Right lung (tissue), 5 donors: ENCODE measurements around the gene NAV3. TPM values are rescaled to one million over a fixed set of nuclear protein-coding genes. Genes with fewer than 3 reads are reported as not detected.

Source experiments
- DNase-seq, 2 donors: peaks; one replicate each; pipeline ENCODE4 v3.0.0-alpha.2; 2013
- polyA plus RNA-seq, 5 donors: library from polyadenylated mRNA; unstranded; fragments of 120-200 nt; gene quantifications; one replicate each; pipeline versions ENCODE4 v1.2.1 to v1.2.3, GENCODE V29; 2013; ENCODE audit warnings: inconsistent platforms in 1 of 5, low replicate concordance in 1 of 5; ENCODE audit not compliant: insufficient read length in 5 of 5, insufficient read depth in 1 of 5

NAV3 gene
- polyA plus RNA-seq, 5 donors, result 3.6 to 7.1 (median 6.5) TPM

DNA sequence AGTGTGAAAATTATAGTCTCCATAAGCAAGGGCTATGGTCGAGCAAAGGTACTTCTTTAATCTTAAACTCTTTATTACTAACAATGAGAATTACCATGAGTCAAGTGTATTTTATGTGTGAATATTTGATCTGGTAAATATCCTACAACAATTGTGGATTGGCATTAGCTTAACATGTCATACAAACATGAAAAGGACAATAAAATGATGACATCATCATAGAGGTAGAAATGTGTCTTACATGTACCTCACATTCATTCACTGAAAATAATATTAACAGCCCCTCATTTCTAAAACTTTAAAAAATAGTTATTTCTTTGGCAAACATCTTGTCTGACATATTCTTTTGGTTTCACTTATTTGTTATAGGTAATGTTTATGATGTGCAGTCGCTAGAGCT lies 355.0 kb downstream of the NAV3 start:
- DNase-seq, result no peak

DNA sequence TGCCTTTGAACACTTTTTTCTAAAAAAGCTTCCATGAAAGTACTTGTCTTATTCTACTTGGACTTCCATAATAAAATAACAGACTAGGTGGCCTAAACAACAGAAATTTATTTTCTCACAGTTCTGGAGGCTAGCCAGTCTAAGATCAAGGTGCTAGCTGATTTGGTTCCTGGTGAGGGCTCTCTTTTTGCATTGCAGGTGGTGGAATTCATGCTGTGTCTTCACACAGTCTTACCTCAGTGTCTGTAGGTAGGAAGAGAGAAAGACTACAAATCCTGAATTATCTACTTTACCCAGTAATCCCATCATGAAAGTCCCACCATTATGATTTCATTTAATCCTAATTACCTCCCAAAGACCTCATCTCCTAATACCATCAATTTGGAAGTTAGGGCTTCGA lies 356.0 kb downstream of the NAV3 start:
- DNase-seq, result no peak

DNA sequence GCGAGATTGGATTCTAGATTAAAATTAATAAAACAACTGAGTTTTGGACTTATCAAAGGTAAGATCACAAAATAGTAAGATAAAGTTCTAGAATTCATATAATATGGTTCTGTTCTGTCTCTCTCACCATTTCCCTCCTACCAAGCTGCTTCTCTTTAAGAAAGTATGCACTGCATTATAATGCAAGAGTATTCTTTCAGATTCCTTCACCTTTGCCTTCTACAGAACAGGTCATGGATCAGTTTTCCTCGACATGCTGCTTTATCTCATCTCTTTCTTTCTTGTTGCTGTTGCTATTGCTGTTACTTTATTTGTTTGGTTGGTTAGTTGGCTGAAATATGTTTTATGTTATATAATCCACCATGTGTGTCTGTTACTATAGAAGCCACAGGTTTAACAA lies 357.0 kb downstream of the NAV3 start:
- DNase-seq, result no peak

DNA sequence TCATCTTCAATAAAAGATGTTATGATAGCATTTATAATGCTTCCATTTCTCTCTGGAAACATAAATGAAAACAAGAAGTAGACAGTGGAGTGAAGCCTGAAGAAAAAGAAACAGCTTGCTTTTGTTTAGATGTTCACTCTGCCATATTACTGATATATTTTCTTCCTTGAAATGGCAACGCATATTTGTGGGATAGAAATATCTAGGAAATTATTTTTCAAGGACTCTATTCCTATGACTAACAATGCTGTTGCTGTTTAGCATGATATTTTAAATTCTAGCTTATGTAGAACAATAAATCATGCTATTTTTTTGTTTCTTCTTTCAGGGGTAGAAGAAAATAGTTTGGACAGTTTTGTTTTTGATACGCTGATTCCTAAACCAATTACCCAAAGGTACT lies 359.0 kb downstream of the NAV3 start:
- no peak for DNase-seq

DNA sequence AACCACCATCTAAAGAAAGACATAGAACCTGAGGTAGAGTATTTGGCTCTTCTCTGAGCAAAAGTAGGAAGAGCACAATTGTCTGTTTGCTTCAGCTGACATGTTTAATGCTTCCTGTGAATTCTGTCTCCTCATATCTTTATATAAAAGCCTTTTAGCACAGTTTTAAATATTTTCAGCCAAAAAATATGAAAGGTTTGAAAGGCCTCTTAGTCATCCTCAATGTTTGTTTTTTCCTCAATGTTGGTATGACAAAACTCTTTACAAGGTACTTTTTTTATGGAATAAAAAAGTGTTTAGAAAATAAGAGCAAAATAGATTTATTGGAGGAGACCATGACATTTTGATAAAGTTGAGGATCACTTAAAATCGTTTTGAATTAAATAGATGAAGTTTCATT lies 360.9 kb downstream of the NAV3 start:
- DNase-seq, result no peak

DNA sequence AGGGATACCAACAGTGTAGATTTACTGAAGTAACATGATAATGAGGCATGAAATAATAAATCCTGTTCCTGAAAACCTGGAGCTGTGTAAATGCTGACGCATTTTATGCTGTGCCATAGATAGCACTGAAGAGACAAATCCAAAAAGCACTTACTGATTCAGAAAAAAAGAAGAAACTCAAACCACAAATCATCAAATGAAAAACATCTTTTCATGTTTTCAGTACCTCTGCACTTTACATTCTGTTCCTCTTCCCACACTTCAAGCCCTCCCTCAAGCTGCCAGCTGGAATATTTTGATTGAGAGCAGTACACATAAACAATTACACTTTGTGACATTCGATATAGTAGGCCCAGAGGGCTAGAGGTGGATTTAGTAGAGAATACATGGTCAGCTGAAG lies 362.3 kb downstream of the NAV3 start:
- no peak for DNase-seq

DNA sequence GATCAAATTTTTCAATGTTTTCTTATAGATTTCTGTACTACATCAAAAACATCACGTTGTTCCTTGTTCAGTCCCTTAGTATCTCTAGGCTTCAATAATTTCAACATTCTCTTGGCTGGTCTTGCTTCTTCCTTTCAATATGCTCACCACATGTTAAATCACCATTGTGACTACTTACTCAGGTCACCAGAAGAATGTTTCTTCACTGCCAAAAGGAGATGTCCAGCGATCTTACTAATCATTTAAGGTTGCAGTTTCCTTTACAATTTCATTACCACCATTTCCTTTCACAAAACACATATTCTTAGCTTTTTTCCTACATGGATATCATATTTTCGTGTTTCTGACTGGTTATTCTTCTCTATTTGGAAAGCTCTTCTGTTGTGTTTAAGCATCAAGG lies 363.8 kb downstream of the NAV3 start:
- DNase-seq, result no peak

DNA sequence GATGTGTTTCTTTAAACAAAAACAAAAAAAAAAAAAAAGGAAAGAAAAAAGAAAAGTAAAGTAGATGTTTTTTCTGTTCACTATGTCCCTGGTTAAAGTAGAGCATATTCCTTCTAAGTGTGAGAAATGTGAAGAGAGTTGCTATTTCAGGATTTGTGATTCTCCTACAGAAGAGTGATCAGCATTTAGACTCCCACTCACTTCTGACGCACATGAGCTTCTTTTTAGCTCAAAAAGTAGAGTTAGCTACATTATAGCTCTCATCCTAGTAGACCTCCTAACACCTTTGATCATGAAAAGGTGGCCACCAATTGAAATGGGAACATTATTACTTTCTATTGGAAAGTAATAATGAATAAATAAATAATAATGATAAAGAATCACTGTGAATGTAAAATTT lies 368.2 kb downstream of the NAV3 start:
- DNase-seq, result no peak

DNA sequence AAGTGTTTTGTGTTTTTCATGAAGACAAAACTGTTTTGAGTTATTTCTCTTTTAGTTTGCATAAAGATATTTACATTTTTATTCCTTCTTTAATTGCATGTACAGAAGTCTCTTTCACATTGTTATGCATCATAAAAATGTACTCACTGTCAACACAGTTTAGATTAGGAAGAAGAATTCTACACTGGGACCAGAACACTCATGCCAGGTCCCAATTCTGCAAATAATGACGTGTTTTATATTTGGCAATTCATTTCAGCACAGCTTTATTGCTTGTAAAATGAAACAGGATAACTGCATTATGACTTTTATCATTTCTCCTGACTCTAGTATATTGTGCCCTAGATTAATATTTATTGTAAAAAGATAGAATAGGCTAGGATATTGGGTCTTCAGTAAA lies 369.2 kb downstream of the NAV3 start:
- DNase-seq, result no peak

DNA sequence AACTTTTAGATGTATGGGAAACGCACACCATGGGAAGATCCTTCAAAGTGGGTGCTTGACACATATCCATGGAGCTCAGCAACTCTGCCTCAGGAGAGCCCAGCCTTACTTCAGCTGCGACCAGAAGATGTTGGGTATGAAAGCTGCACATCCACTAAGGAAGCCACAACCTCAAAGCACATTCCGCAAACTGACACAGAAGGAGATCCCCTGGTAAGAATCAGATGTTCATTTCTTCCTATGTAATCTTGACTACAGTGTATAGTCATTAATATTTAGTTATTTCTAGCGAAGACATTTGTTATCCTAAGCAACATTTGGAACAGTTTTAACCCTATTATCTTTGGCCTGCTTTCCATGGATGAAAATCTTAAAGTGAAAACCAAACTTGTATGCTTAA lies 374.2 kb downstream of the NAV3 start:
- no peak for DNase-seq

DNA sequence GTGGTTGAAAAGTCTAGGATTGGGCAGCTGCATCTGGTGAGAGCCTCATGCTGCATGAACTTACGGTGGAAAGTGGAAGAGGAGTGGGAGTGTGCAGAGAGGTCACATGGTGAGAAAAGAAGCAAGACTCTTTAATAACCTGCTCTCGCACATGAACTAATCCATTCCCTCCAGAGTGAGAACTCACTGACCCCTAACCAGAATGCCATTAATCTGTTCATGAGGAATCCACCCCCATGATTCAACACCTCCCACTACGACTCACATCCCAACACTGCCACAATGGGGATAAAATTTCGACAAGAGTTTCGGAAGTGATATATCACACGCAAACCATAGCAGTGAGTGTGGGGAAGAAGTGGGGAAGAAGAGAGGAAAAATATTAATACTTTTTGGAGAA lies 377.4 kb downstream of the NAV3 start:
- DNase-seq, result no peak

DNA sequence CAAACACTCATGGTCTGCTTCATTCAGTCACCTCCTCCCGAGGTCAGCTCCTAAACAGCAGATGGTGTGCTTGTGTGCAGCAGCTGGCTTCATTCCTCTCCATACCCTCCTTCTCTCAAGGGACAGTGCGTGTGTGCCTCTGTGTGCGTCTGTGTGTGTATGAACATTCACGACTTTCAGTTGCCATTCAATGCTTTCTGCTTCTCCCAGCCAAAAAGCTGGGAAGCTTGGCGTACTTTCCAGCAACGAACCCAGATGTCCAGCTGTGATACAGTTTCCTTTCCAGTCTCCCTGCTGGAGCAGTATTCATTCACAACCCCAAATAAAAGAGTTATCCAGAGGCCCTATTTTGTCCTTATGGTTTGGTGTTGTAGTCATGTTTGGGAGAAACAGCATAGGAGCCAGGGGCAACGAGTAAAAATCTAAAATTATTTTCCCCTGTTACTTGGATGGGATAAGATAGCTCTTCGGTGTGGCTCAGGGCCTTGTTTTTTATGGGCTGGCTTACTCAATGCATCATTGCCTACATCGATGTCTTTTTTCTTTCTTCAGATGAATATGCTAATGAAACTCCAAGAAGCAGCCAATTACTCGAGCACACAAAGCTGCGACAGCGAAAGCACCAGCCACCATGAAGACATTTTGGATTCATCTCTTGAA lies 379.3 kb downstream of the NAV3 start:
- DNase-seq, result no peak

DNA sequence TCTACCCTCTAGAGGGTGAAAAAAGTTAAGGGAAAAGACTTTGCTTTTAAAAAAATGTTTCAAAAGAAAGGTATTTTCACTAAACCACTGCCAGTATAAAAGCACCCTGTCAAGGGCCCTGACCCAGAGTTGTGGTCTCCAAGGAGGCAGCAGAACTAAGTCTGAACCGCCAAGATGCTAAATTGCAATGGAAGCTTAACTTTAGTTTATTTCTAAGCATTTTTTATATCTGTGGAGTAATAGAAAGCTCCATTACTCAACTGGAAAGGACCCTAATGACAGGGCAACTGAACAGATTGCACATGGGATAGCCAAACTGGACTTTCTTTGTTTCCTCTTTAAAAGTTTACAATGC lies 379.8 kb downstream of the NAV3 start:
- DNase-seq, result no peak

DNA sequence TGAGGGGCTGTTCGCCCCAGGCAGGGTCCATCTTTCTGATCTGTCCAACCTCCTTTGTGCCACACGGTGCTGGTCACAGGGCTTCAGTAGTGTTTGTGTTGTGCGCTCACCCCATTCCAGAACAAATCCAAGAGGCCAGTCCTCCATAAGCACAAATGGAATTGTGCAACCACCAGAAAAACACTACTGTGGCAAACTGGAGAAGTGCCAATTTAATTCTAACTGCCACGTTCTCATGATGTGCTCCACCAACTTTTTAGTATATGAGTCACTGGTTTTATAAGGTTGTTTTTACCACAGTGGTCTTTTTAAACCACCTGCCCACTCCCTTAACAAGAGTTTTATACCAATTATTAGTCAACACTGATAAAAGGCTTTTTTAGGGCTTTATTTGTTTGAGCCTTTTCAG lies 380.2 kb downstream of the NAV3 start:
- DNase-seq, result no peak

DNA sequence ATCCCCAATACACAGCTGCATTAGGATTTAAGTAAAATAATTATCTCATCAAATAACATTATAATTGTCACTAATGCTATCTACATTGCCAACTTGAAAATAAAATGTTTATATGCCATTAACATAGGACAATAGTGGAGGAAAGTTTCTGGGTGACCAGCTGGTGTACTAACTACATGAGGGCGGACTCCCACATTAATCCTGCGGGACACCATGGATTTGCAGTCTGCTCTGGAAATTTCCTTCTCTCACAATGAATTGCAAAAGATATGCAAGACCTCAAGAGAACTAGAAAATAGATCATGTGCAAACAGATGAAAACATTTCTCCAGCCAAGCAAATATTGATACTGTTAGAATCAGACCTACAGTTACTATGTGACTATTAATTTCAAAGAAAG lies 390.1 kb downstream of the NAV3 start:
- DNase-seq, result no peak

DNA sequence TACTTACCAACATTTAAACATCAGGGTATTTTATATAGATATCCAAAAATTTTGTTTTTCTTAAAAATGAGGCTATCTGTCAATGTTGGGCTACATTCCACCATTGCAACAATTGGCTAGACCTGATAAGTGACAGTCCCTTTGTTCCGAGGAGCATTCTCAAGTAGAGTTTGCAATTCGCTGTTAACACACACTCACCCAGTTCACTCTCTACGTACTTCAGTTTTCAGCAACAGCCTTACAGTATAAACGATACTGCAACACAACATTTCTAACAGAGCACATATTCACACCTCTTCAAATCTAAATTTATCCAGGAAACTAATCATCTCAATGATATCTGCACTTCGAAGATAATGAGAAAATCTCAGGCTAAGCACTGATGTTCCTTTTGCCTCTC lies 393.5 kb downstream of the NAV3 start:
- no peak for DNase-seq

DNA sequence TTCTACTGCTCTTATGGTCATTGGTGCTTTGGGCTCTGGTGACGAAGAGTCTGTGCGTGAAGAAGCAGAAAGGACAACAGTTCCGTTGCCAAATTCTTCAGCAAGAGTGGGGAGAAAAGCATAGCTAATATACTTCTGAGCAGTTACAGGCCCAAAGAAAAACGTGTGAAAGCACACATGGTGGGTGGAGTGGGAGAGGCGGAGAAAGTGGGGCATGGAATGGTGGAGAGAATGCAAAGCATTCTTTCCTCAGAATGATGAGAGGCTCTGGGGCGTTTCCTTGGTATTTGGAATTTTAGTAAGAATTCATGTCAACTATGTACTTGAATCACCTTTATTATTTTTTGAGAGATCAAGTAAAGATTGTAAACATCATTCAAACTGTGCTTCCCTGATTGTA lies 396.1 kb downstream of the NAV3 start:
- DNase-seq, result no peak

DNA sequence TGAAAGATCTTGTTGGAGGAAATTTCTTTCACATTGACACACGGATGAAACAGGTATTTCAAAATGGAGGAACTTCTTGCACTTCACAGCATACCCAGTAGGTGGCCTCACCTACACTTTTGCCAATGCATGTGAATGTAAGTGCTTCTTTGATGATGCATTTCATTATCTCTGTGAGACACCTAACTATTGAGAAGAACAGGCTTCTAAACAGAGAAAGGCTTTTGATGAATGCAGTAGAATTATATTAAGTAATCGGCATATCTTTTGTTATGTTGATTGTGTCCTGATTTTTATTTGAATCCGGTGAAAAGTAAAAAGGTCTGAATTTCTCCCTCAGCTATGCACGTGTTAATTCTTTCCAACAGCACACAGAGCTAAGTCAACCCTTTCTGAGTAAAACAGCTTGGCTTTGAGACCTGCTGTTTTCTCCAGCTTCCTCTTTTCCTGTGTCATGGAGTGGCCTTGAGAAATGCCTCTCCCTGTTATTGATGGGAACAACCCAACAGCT lies 399.0 kb downstream of the NAV3 start:
- DNase-seq, result no peak

DNA sequence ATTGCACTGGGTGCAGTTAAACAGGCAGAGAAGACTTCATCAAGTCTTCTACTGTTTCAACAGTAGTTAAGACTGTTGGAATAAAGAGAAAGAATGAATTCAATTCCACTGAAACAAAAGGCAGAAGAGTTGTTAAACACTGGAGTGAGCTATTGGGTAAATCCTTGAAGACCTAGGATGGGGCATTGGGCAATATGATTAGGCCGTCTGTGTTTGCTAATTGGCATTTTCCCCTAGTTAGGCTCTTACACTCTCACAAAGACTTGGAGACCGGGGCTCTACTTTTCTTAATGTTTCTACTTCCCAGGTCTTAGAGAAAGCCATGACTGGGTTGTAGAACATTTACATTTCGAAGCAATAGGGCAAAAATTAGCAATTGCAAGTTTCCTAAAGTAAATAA lies 402.1 kb downstream of the NAV3 start:
- no peak for DNase-seq

DNA sequence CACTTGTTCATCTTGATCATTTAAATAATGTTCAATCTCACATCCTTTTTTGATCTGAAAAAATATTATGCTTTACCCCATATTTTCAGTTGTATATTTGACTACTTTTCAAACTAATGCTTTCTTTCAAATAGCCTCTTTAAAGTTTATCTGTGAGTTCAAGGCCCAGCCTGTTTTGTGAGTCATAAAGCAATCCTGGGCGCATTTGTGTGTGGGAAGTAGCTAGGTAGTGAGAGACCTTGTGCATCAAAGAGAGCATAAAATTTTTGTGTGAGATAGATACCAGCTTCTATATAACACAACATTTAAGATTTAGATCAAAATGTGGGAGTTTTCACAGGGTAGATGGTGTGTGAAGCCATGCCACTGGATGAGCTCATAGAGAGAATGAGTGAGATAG lies 405.6 kb downstream of the NAV3 start:
- no peak for DNase-seq

DNA sequence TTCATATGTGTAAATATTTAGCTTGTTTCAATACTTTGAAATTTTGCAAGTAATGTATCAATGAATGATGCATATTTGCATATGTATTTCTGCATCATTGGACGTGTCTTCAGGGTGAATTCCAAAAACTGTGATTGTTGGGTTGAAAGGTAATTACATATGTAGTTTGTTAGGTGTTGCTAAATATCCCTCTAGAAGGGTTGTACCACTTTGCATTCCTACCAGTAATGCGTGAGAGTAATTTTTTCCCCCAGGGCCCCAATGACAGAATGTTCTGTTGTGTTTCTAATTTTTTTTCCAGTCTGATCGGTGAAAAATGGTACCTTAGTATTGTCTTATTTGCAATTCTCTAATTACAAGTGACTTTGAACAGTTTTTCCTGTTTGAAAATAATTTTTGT lies 408.9 kb downstream of the NAV3 start:
- DNase-seq, result no peak

DNA sequence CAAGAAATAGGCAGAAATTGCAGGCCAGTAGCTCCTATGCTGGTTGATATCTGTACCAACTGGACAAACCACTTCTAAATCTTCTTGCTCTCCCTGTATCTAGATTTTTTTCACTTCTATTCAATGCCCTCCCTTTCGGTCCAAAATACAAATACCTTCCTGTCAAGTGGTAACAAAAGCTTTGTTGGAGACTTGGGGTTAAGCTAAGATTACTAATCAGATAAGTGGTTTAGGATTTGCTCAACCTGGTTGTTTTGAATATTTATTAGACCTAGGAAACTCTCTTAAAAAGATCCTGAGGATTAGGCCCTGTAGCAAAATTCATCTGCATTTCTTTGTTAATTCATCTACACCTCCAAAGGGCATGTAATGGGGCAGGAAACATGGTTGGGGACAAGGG lies 410.1 kb downstream of the NAV3 start:
- DNase-seq, result no peak

DNA sequence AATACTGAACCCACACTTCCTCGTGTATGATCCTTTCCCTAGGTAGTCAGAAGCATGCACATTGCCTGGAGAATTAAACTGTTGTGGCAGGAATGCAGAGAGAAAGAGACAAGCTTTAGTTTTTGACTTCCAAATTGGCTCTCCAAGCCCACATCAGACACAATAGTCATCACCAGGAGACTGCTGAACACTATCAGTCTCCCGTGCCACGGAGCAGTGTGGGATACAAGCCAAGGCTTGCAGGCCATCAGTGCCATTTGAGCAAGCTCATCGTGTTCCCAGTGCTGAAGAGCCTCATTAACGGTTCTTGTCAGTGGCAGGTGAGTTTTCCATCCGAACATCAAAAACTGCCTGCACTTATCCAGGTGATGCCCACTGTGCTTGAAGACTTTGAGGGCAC lies 410.8 kb downstream of the NAV3 start:
- no peak for DNase-seq

DNA sequence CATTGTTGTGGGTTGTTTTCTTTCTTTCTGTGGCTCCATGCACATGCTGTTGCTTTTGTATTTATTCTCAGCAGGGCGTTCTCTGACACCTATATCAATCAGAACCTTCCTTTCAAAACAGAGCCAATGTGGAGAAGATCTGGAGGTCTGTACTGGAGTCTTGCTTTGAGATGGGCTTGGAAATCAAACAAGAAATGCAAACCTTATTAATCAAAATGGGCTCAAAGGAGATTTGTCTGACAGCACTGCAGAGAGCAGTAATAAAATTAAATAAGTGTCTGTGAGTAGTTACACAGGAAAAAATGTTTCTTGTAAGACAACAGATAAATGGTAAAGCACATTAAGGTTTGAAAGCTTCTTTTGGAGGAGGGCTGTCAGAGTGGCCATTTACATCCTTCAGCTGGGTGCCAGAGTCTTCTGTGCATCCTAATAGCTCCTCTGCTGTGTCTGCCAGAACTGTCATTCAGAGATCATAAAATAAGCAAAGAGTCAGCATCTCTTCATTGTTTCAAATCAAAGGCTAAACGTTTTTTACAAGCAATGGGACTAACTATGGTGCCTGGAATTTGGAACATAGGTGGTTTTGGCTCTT lies 414.3 kb downstream of the NAV3 start:
- no peak for DNase-seq
